ENCODE measurements around the gene SPECC1L.
A peak's percentile ranks its signal among the peaks of the same experiment; 100 is the strongest.
"Not testable (repeated sequence)": the region's sequence is repeated elsewhere in the genome, so short reads cannot be mapped to it uniquely, and the experiment has no call there.

SPECC1L gene, protein sequence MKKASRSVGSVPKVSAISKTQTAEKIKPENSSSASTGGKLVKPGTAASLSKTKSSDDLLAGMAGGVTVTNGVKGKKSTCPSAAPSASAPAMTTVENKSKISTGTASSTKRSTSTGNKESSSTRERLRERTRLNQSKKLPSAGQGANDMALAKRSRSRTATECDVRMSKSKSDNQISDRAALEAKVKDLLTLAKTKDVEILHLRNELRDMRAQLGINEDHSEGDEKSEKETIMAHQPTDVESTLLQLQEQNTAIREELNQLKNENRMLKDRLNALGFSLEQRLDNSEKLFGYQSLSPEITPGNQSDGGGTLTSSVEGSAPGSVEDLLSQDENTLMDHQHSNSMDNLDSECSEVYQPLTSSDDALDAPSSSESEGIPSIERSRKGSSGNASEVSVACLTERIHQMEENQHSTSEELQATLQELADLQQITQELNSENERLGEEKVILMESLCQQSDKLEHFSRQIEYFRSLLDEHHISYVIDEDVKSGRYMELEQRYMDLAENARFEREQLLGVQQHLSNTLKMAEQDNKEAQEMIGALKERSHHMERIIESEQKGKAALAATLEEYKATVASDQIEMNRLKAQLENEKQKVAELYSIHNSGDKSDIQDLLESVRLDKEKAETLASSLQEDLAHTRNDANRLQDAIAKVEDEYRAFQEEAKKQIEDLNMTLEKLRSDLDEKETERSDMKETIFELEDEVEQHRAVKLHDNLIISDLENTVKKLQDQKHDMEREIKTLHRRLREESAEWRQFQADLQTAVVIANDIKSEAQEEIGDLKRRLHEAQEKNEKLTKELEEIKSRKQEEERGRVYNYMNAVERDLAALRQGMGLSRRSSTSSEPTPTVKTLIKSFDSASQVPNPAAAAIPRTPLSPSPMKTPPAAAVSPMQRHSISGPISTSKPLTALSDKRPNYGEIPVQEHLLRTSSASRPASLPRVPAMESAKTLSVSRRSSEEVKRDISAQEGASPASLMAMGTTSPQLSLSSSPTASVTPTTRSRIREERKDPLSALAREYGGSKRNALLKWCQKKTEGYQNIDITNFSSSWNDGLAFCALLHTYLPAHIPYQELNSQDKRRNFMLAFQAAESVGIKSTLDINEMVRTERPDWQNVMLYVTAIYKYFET

GRCh38 chr22:24270556-24271385, at the start of gene SPECC1L:
TSS of gene SPECC1L (plus strand) at chr22:24270831. CDS start at chr22:24302232, 31,401 bp downstream.
- peak; percentile 80 for DNase-seq

GRCh38 chr22:24224468-24224867, 46.2 kb upstream of the SPECC1L start:
- no peak for DNase-seq

GRCh38 chr22:24225044-24225601, 45.5 kb upstream of the SPECC1L start:
- DNase-seq, result no peak

DNA sequence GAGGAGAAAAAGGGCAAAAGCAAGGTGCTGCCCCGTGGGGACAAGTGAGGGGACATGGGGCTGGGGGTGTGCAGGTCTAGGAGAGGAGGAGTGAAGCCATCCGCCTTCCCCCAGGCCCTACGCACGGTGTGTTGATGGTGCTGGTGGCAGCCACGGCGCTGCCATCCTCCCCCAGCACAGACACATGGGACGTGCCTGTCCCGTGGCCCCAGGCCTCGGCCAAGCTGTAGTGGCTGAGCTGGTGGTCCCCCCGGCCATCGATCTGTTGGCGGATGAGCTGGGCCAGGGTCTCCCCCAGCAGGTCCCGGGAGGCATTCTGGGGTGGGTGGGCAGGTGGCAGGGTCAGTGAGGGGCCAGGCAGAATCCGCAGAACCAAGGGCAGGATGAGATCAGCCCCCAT, 44.7 kb upstream of the SPECC1L start:
- no peak for DNase-seq

DNA sequence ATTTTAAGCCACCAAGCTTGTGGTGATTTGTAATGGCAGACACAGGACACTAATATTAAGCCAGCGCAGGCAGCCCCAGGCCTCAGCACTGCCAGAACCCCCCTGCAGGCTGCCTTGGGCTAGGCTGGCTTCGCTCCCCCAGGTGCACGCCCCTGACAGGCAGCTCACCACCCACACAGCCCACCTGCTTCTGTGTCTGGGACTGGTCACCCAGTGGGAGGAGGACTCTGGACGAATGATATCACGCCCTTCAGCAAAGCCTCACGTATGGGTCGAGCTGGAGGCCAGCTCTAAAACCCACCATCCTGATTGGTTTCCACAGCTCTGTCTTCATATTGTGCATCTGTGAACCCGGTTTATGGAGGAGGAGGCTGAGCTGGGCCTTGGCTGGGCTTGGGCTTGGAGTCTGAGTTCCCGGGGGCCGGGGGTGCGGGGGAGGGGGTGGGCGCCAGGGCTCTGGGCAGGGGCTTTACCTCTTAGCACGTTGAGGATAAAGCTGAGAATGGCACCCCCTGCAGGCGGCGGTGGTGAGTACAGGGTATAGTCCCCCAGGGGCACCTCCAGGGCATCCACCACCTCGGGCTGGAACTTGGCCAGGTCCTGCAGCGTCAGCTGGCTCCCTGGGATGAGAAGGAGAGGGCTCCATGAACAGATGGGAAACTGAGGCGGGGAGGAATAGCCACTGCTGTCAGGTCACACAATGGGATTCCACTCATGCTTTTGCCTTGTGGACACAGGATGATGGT, 39.5 kb upstream of the SPECC1L start:
- DNase-seq, result no peak

- no peak for DNase-seq
Measured at GRCh38 chr22:24231706-24232105, 38.9 kb upstream of the SPECC1L start.

DNA sequence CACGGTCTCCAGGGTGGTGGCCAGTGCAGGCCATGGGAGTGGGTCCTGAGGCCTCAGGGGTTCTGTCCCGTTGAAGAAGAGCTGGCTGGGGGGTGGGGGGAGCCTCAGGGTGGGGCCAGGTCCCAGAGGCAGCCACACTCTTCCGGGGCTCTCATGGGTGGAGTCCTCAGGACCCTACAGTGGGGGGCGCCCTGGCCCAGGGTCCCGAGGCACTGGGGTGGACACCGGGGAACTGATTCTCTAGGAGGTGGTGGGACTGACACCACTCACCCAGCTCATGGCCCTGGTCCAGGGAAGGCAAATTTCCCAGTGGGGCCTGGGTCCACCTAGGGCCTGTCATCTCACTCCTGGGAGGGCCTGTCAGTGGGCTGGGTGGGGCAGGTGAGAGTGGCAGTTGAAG, 38.5 kb upstream of the SPECC1L start:
- no peak for DNase-seq

DNA sequence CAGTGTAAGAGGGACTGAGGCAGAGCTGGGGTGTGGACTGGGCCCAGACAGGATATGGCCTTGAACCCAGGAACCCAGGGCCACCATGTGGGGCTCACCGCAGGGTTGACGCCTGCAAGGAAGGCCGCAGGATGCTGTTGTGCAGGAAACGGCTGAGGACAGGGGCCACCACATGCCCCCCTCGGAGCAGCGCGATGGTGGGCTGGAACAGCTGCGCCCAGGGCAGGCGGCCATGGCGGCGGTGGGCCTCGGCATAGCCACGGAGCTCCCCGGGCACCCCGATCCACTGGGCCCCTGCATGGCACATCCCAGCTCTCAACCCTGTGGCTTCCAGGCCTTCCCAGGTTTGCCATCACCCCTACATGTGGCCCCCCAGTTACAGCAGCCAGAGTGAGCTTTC, 37.9 kb upstream of the SPECC1L start:
- no peak for DNase-seq

DNA sequence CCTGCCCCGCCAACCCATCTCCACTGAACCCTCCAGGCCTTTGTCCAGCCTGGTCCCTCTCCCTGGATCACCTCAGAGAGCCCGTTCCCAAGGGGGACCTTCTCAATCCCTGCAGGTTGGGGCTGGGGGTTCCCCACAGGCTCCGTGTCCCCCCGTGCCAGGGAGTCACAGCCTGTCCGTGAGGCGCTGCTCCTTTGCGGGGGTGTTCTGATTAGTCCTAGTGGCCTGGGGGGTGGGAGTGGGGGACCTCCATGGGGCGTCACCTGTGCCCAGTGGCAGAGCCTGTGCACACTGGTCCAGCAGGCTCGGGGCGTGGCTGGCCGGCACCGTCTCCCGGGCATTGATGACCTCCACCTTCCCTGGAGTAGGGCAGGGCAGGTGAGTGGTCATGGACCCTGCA, 37.4 kb upstream of the SPECC1L start:
- no peak for DNase-seq

GRCh38 chr22:24233816-24234215, 36.8 kb upstream of the SPECC1L start:
- no peak for DNase-seq

DNA sequence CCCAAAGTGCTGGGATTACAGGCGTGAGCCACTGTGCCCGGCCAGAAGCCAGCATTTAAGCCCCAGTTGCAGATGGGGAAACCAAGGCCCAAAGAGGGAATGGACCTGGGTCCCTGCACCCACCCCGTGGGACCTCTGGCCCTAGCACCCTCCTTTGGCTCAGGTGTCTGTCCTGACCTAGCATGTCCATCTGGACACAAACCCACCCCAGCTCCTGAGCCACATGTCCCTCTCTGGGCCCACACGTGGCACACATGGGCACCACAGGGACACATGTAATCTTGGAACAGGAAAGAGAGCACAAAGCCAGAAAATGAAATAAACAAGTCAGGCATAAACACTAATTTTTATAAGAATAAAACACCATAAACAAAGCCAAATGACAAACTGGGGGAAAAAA, 35.3 kb upstream of the SPECC1L start:
- no peak for DNase-seq

DNA sequence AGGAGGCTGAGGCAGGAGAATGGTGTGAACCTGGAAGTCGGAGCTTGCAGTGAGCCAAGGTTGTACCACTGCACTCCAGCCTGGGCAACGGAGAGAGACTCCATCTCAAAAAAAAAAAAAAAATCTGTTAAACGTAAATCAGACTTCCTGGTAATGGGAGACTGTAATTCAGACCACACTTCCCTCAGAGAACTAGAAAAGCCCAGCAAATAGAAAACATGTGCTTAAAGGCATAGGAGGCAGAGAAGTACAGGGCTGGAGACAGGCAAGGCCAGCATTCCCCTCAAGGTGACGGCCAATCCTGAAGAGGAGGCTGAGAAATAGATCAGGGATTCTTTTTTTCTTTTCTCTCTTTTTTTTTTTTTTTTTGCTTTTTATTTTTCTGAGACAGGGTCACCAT, 34.0 kb upstream of the SPECC1L start:
- DNase-seq, result no peak

GRCh38 chr22:24238101-24238694, 32.4 kb upstream of the SPECC1L start:
- DNase-seq, result not testable (repeated sequence)

DNA sequence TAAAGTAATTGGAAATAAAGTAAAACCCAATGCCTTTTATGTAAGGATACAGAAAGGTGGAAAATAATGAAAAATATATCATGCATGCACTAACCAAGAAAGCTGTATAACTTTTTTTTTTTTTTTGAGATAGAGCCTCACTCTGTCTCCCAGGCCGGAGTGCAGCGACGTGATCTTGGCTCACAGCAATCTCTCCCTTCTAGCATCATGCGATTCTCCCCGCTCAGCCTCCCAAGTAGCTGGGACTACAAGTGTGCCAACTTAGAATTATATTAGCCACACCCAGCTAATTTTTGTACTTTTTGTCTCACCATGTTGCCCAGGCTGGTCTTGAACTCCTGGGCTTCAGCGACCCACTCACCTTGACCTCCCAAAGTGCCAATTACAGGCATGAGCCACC, 30.2 kb upstream of the SPECC1L start:
- DNase-seq, result no peak

DNA sequence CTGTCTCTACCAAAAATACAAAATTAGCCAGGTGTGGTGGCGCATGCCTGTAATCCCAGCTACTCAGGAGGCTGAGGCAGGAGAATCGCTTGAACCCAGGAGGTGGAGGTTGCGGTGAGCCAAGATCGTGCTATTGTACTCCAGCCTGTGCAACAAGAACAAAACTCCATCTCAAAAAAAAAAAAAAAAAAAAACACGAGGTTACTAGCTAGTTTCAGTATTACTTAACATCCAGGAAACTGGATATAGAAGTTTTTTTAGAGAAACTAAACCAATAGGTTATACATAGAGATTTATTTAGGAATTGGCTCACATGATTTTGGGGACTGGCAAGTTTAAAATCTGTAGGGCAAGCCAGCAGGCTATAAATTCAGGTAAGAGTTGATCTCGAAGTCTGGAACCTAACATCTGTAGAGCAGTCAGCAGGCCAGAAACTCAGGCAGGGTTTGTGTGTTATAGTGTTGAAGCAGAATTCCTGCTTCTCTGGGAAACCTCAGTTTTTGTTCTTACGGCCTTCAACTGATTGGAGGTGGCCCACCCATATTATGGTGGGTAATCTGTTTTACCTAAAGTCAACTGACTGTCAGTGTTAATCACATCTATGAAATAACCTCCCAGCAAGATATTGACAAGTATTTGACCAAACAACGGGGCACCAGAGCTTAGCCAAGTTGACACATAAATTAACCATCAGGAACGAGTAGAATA, 29.5 kb upstream of the SPECC1L start:
- not testable (repeated sequence) for DNase-seq

GRCh38 chr22:24243417-24243816, 27.2 kb upstream of the SPECC1L start:
- DNase-seq, result not testable (repeated sequence)

DNA sequence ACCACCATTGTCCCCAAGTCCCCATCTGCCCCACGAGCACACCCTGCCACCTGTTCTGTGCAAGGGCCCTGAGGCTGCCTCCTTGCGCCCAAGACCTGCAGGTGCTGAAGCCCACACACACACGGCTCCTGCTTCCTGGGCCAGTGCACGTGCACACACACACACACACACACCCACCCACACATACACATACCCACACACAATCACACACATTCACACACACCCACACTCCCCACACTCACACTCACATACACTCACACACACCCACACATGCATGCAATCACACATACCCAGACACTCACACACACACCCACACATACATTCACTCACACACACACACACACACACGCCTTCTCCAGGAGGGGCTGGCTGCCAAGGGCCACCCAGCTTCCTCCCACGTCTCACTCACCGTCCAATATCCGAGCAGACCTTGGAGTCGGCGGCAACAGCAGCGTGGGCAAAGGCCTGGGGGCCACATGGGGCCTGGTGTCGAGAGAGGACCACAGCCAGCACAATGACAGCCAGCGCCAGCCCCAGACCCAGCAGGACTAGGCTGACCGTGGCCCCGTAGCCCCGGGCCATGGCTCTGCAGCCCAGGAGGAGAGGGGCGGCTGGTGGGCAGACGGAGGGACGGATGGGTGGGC, 26.4 kb upstream of the SPECC1L start:
- DNase-seq, result no peak

DNA sequence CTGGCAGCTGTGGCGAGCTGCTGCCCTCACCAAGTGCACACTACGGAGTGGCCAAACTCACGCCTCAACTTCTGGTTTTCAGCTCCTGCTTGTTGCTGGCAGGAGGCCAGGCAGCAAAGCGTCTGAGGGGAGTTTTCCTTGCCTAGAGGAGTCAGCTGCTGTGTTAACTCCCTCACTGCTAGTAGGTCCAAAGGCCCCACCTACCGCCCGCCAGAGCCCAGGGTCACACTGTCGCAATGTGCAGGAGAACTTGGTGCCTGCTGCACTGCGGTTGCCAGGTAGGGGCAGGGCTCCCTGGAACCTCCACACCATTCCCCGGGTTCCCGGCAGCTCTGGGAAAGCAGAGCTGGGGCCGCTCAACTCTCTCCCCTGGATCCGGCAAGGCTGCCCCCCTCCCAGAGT, 25.6 kb upstream of the SPECC1L start, which contains the start of gene GGT5:
GGT5 (minus strand) TSS at position 53 of the 402 bp plus-strand sequence. CDS start 357 bp downstream, outside the sequence.
- not testable (repeated sequence) for DNase-seq
